Activated CD8-positive, alpha-beta memory T cell treated with anti-CD3 and anti-CD28 coated beads, Interleukin-2, amount 10 ng/mL, durations not matched to agents 7 days and 5 days (primary cell): Measurements from ENCODE around the gene CRYAB. TPM values are rescaled to one million over a fixed set of nuclear protein-coding genes. Genes with fewer than 3 reads are reported as not detected.
"Not testable (repeated sequence)": the region's sequence is repeated elsewhere in the genome, so short reads cannot be mapped to it uniquely, and the experiment has no call there.

Experiments used
- ATAC-seq: fragments of 150-1000 bp; cut with Tn5 transposase; one replicate; pipeline ENCODE4 v1.10.0; 2021; ENCODE audit warnings: moderate library complexity
- CTCF ChIA-PET: fragments of 350-600 bp; sonication (Branson Sonifier 250); formaldehyde crosslinking; loops from one replicate; lab custom pipeline; 2021; ENCODE audit warnings: antibody characterized with exemption; lab: Charles Lee
- DNase-seq: peaks from one replicate; pipeline ENCODE4 v3.0.0-alpha.2; 2020
- H3K27ac Mint-ChIP-seq: one replicate; pipeline ENCODE4 v1.8.0; 2021; ENCODE audit warnings: mild to moderate bottlenecking, mixed read lengths
- H3K27me3 Mint-ChIP-seq: one replicate; pipeline ENCODE4 v1.8.0; 2021; ENCODE audit warnings: mixed read lengths
- H3K36me3 Mint-ChIP-seq: one replicate; pipeline ENCODE4 v1.8.0; 2021; ENCODE audit warnings: mild to moderate bottlenecking, mixed read lengths
- H3K4me1 Mint-ChIP-seq: one replicate; pipeline ENCODE4 v1.8.0; 2021; ENCODE audit warnings: mixed read lengths
- H3K4me3 Mint-ChIP-seq: one replicate; pipeline ENCODE4 v1.8.0; 2021; ENCODE audit warnings: mild to moderate bottlenecking, moderate library complexity, mixed read lengths
- H3K9me3 Mint-ChIP-seq: one replicate; pipeline ENCODE4 v1.8.0; 2022; ENCODE audit warnings: low read depth, mixed read lengths
- total RNA-seq, 2 experiments: library from RNA; stranded (reverse); gene quantifications; one replicate each; pipeline ENCODE4 v1.2.3, GENCODE V29; 2021

Gene CRYAB
- total RNA-seq, 2 experiments from 2014 or later = not detected

GRCh38 chr11:111941963-111942362 lies 30.4 kb upstream of the CRYAB start:
- Mint-ChIP-seq H3K36me3 (peaks cover 7% of the 10 kb centered on the region), H3K27ac (no peak overlapping the region), H3K4me1 (peaks cover 37% of the 10 kb centered on the region), H3K9me3 (no peaks in the 10 kb centered on the region), H3K27me3 (no peaks in the 10 kb centered on the region), H3K4me3 (no peak overlapping the region)
- DNase-seq (no peak), ATAC-seq (no peak)
- CTCF ChIA-PET = interaction anchor here (1.0 to 1.4 kb wide), 3 partner anchors 10 to 40 kb away, joined by 4 to 5 read pairs (median 4); no protein-coding TSS in a partner anchor

- DNase-seq (no peak), ATAC-seq (no peak)
- H3K27ac Mint-ChIP-seq = no peak overlapping the region
- no peaks in the 10 kb centered on the region for H3K9me3 Mint-ChIP-seq
- peaks cover 7% of the 10 kb centered on the region for H3K36me3 Mint-ChIP-seq
- peaks cover 47% of the 10 kb centered on the region for H3K4me1 Mint-ChIP-seq
- H3K27me3 Mint-ChIP-seq = no peaks in the 10 kb centered on the region
- CTCF ChIA-PET = interaction anchor here (1.0 to 7.5 kb wide), 3 partner anchors 11 to 42 kb away, joined by 4 to 68 read pairs (median 21); no protein-coding TSS in a partner anchor
- no peak overlapping the region for H3K4me3 Mint-ChIP-seq
Observed at GRCh38 chr11:111939836-111940604, 28.4 kb upstream of the CRYAB start.

GRCh38 chr11:111938687-111939160 lies 27.2 kb upstream of the CRYAB start:
- H3K4me3 Mint-ChIP-seq = peak overlapping the region; percentile 84

GRCh38 chr11:111937844-111938243 lies 26.3 kb upstream of the CRYAB start:
- Mint-ChIP-seq H3K4me3 (peak overlapping the region; percentile 84), H3K4me1 (peaks cover 39% of the 10 kb centered on the region), H3K9me3 (no peaks in the 10 kb centered on the region), H3K27me3 (no peaks in the 10 kb centered on the region), H3K36me3 (peaks cover 5% of the 10 kb centered on the region), H3K27ac (peak overlapping the region; percentile 80)
- CTCF ChIA-PET = interaction anchor here (0.8 to 7.5 kb wide), 6 partner anchors 8 to 81 kb away, joined by 3 to 68 read pairs (median 4); no protein-coding TSS in a partner anchor
- ATAC-seq (no peak), DNase-seq (no peak)

More at GRCh38 chr11:111938687-111939160, 27.2 kb upstream of the CRYAB start:
- Mint-ChIP-seq H3K27ac (peak overlapping the region; percentile 80), H3K9me3 (no peaks in the 10 kb centered on the region), H3K27me3 (no peaks in the 10 kb centered on the region), H3K4me1 (peaks cover 38% of the 10 kb centered on the region), H3K36me3 (peaks cover 5% of the 10 kb centered on the region)
- CTCF ChIA-PET = interaction anchor here (1.0 to 7.5 kb wide), 5 partner anchors 13 to 67 kb away, joined by 3 to 68 read pairs (median 5); no protein-coding TSS in a partner anchor
- peak; percentile 61 for ATAC-seq
- peak; percentile 66 for DNase-seq

GRCh38 chr11:111937461-111937769 lies 25.8 kb upstream of the CRYAB start:
- Mint-ChIP-seq H3K27me3 (no peaks in the 10 kb centered on the region), H3K9me3 (no peaks in the 10 kb centered on the region), H3K36me3 (peaks cover 3% of the 10 kb centered on the region), H3K4me1 (peaks cover 44% of the 10 kb centered on the region), H3K27ac (peak overlapping the region; percentile 80), H3K4me3 (peak overlapping the region; percentile 84)
- CTCF ChIA-PET = interaction anchor here (1.2 to 7.5 kb wide), 4 partner anchors 9 to 44 kb away, joined by 3 to 68 read pairs (median 12); no protein-coding TSS in a partner anchor
- DNase-seq (no peak), ATAC-seq (peak; percentile 7)

- Mint-ChIP-seq H3K36me3 (peaks cover 3% of the 10 kb centered on the region), H3K27ac (peak overlapping the region; percentile 66), H3K9me3 (no peaks in the 10 kb centered on the region), H3K4me3 (peak overlapping the region; percentile 84), H3K27me3 (no peaks in the 10 kb centered on the region), H3K4me1 (peaks cover 48% of the 10 kb centered on the region)
- CTCF ChIA-PET = interaction anchor here (0.8 to 7.5 kb wide), 4 partner anchors 9 to 344 kb away, joined by 3 to 68 read pairs (median 10); no protein-coding TSS in a partner anchor
- DNase-seq (no peak), ATAC-seq (no peak)
Observed at GRCh38 chr11:111936040-111936540, 24.5 kb upstream of the CRYAB start.

GRCh38 chr11:111935317-111936039 lies 23.9 kb upstream of the CRYAB start:
- CTCF ChIA-PET = interaction anchor here (0.8 to 7.5 kb wide), 4 partner anchors 9 to 345 kb away, joined by 3 to 68 read pairs (median 10); no protein-coding TSS in a partner anchor
- Mint-ChIP-seq H3K27ac (peak overlapping the region; percentile 66), H3K36me3 (peaks cover 2% of the 10 kb centered on the region), H3K4me3 (peak overlapping the region; percentile 18), H3K27me3 (no peaks in the 10 kb centered on the region), H3K9me3 (no peaks in the 10 kb centered on the region), H3K4me1 (peaks cover 48% of the 10 kb centered on the region)
- DNase-seq (peak; percentile 41), ATAC-seq (no peak)

GRCh38 chr11:111934306-111934705 lies 22.7 kb upstream of the CRYAB start:
- no peaks in the 10 kb centered on the region for H3K36me3 Mint-ChIP-seq
- H3K4me3 Mint-ChIP-seq = no peak overlapping the region
- no peaks in the 10 kb centered on the region for H3K9me3 Mint-ChIP-seq
- no peak overlapping the region for H3K27ac Mint-ChIP-seq
- H3K27me3 Mint-ChIP-seq = no peaks in the 10 kb centered on the region
- DNase-seq (peak; percentile 14), ATAC-seq (no peak)
- H3K4me1 Mint-ChIP-seq = peaks cover 47% of the 10 kb centered on the region
- CTCF ChIA-PET = interaction anchor here (0.7 to 7.5 kb wide), 6 partner anchors 44 to 346 kb away, joined by 3 to 68 read pairs (median 4); no protein-coding TSS in a partner anchor

GRCh38 chr11:111933872-111934271 lies 22.3 kb upstream of the CRYAB start:
- Mint-ChIP-seq H3K27ac (no peak overlapping the region), H3K4me3 (no peak overlapping the region), H3K36me3 (no peaks in the 10 kb centered on the region), H3K9me3 (no peaks in the 10 kb centered on the region), H3K4me1 (peaks cover 42% of the 10 kb centered on the region), H3K27me3 (no peaks in the 10 kb centered on the region)
- CTCF ChIA-PET = interaction anchor here (0.7 to 7.5 kb wide), 5 partner anchors 44 to 346 kb away, joined by 3 to 68 read pairs (median 3); no protein-coding TSS in a partner anchor
- ATAC-seq (no peak), DNase-seq (no peak)

- not testable (repeated sequence) for H3K9me3 Mint-ChIP-seq, H3K27me3 Mint-ChIP-seq
- CTCF ChIA-PET = interaction anchor here (1.0 to 7.5 kb wide), 4 partner anchors 11 to 347 kb away, joined by 3 to 68 read pairs (median 8); no protein-coding TSS in a partner anchor
Observed at GRCh38 chr11:111933176-111933575, 21.6 kb upstream of the CRYAB start.

GRCh38 chr11:111932611-111932950 lies 21.0 kb upstream of the CRYAB start:
- Mint-ChIP-seq H3K9me3 (no peaks in the 10 kb centered on the region), H3K36me3 (no peaks in the 10 kb centered on the region), H3K27me3 (no peaks in the 10 kb centered on the region), H3K27ac (peak overlapping the region; percentile 64), H3K4me3 (peak overlapping the region; percentile 54), H3K4me1 (peaks cover 32% of the 10 kb centered on the region)
- DNase-seq = no peak
- CTCF ChIA-PET = interaction anchor here (0.7 to 4.1 kb wide), 14 partner anchors 9 to 368 kb away, joined by 3 to 66 read pairs (median 4); no protein-coding TSS in a partner anchor
- ATAC-seq = no peak

More at GRCh38 chr11:111933176-111933575, 21.6 kb upstream of the CRYAB start:
- not testable (repeated sequence) for H3K27ac Mint-ChIP-seq, H3K4me3 Mint-ChIP-seq, H3K36me3 Mint-ChIP-seq, ATAC-seq, DNase-seq
- peaks cover 35% of the 10 kb centered on the region for H3K4me1 Mint-ChIP-seq

GRCh38 chr11:111930472-111930871 lies 18.9 kb upstream of the CRYAB start:
- Mint-ChIP-seq H3K36me3 (no peaks in the 10 kb centered on the region), H3K4me1 (peaks cover 35% of the 10 kb centered on the region), H3K27me3 (no peaks in the 10 kb centered on the region), H3K4me3 (no peak overlapping the region), H3K27ac (no peak overlapping the region), H3K9me3 (no peaks in the 10 kb centered on the region)
- CTCF ChIA-PET = interaction anchor here (1.8 to 4.1 kb wide), 2 partner anchors 51 to 54 kb away, joined by 5 to 66 read pairs; no protein-coding TSS in a partner anchor
- ATAC-seq (no peak), DNase-seq (no peak)
